B cell (primary cell): ENCODE results near the gene E2F6. TPM values are rescaled to one million over a fixed set of nuclear protein-coding genes. Genes with fewer than 3 reads are reported as not detected.

Experiments
- ATAC-seq: fragments of 200-7000 bp; cut with Tn5 transposase; one replicate; pipeline ENCODE4 v1.10.0; 2021; ENCODE audit warnings: low read depth, mild to moderate bottlenecking, moderate number of reproducible peaks, moderate library complexity
- CTCF ChIA-PET: fragments of 350-600 bp; sonication (Branson Sonifier 250); formaldehyde crosslinking; loops from one replicate; lab custom pipeline; 2021; ENCODE audit warnings: antibody characterized with exemption, inconsistent platforms; lab: Charles Lee
- POLR2A ChIA-PET: fragments of 350-600 bp; sonication (Branson Sonifier 250); formaldehyde crosslinking; loops from one replicate; lab custom pipeline; 2021; ENCODE audit warnings: antibody characterized with exemption; lab: Charles Lee
- DNase-seq: peaks from one replicate; pipeline ENCODE4 v3.0.0; 2013
- H2AFZ ChIP-seq: 2 replicates; pipeline ENCODE4 v1.6.1; 2012; ENCODE audit warnings: mild to moderate bottlenecking, low read depth, low read length; ENCODE audit not compliant: insufficient read depth, poor library complexity, severe bottlenecking
- H3K27ac ChIP-seq, 2 donors: 1 replicate in 1 of 2; 2 replicates in 1 of 2; pipeline ENCODE4 v1.5.1; 2012 to 2013; ENCODE audit warnings: low read length in 2 of 2, mild to moderate bottlenecking in 2 of 2, moderate library complexity in 1 of 2
- H3K27me3 ChIP-seq, 4 experiments: fragments of 200-600 bp in 1 of 4; sonication (generic) in 1 of 4; replicated peaks in 1 of 4; 1 replicate in 2 of 4; 2 replicates in 2 of 4; pipeline versions ENCODE4 v1.6.1 to v1.7.0; 2013 to 2016; ENCODE audit warnings: low read length in 3 of 4, mild to moderate bottlenecking in 2 of 4, mixed read lengths in 1 of 4, moderate library complexity in 1 of 4; ENCODE audit not compliant: insufficient read depth in 4 of 4, control insufficient read depth in 3 of 4; ENCODE audit errors: control extremely low read depth in 1 of 4
- H3K36me3 ChIP-seq, 2 experiments: replicated peaks in 1 of 2; 1 replicate in 1 of 2; 2 replicates in 1 of 2; pipeline versions ENCODE4 v1.6.1 to v1.7.1; 2013; ENCODE audit warnings: low read length in 1 of 2; ENCODE audit not compliant: insufficient read depth in 2 of 2, control insufficient read depth in 1 of 2; ENCODE audit errors: control extremely low read depth in 1 of 2, extremely low read depth in 1 of 2
- H3K4me1 ChIP-seq, 2 donors: fragments of 200-600 bp in 1 of 2; sonication (generic) in 1 of 2; 1 replicate in 1 of 2; 2 replicates in 1 of 2; pipeline versions ENCODE4 v1.5.1 to v1.6.1; 2013 to 2017; ENCODE audit warnings: low read length in 2 of 2; ENCODE audit not compliant: control insufficient read depth in 2 of 2, insufficient read depth in 2 of 2
- H3K4me2 ChIP-seq: replicated peaks from 2 replicates; pipeline ENCODE3; 2012; ENCODE audit warnings: mild to moderate bottlenecking, low read depth, low read length; ENCODE audit not compliant: poor library complexity, severe bottlenecking
- H3K4me3 ChIP-seq, 5 experiments: fragments of 200-600 bp in 1 of 5; sonication (generic) in 1 of 5; 1 replicate in 3 of 5; 2 replicates in 2 of 5; pipeline versions ENCODE4 v1.5.1 to v1.7.0; 2011 to 2016; ENCODE audit warnings: low read length in 4 of 5, mild to moderate bottlenecking in 4 of 5, low read depth in 2 of 5, control low read depth in 1 of 5, moderate library complexity in 1 of 5; ENCODE audit not compliant: insufficient read depth in 1 of 5; ENCODE audit errors: control extremely low read depth in 1 of 5, extremely low read depth in 1 of 5
- H3K79me2 ChIP-seq: fragments of 200-600 bp; sonication (generic); one replicate; pipeline ENCODE4 v1.6.0; 2016; ENCODE audit warnings: low read length; ENCODE audit not compliant: control insufficient read depth, insufficient read depth
- H3K9ac ChIP-seq: fragments of 200-600 bp; sonication (generic); 2 replicates; pipeline ENCODE4 v1.6.1; 2017; ENCODE audit warnings: mild to moderate bottlenecking, low read length, moderate library complexity
- H3K9me3 ChIP-seq, 3 donors: one replicate each; pipeline versions ENCODE4 v1.6.1 to v1.7.1; 2013; ENCODE audit warnings: low read length in 2 of 3; ENCODE audit not compliant: control insufficient read depth in 2 of 3, insufficient read depth in 1 of 3; ENCODE audit errors: control extremely low read depth in 1 of 3
- H4K20me1 ChIP-seq: 2 replicates; pipeline ENCODE4 v1.6.0; 2012; ENCODE audit warnings: mild to moderate bottlenecking, low read length; ENCODE audit not compliant: insufficient read depth, control insufficient read depth, poor library complexity, severe bottlenecking
- H3K27ac Mint-ChIP-seq: one replicate; pipeline ENCODE4 v1.8.0; 2021; ENCODE audit warnings: mixed read lengths
- H3K27me3 Mint-ChIP-seq: one replicate; pipeline ENCODE4 v1.8.0; 2021; ENCODE audit warnings: mixed read lengths
- H3K4me1 Mint-ChIP-seq: one replicate; pipeline ENCODE4 v1.8.0; 2021; ENCODE audit warnings: mixed read lengths
- H3K4me3 Mint-ChIP-seq: one replicate; pipeline ENCODE4 v1.8.0; 2021; ENCODE audit warnings: mixed read lengths
- H3K9me3 Mint-ChIP-seq: one replicate; pipeline ENCODE4 v1.8.0; 2022; ENCODE audit warnings: mixed read lengths; ENCODE audit not compliant: insufficient read depth
- EZH2 ChIP-seq: IDR thresholded peaks from 2 replicates; pipeline ENCODE4 v1.6.1; 2012; ENCODE audit warnings: borderline replicate concordance, low read depth, mild to moderate bottlenecking, moderate library complexity, low read length; ENCODE audit not compliant: insufficient read depth, poor library complexity, severe bottlenecking
- WGBS: methylation state at CpG from one replicate; pipeline ENCODE4 v1.1.5; 2013; ENCODE audit warnings: missing lambda C conversion rate; ENCODE audit not compliant: insufficient coverage; 5-methylcytosine and 5-hydroxymethylcytosine counted together
- intact Hi-C: fragments of 100-400 bp; cut with micrococcal nuclease; formaldehyde crosslinking; loops from one replicate; pipeline ENCODE4 v1.10.0; 2022
- polyA plus RNA-seq: library from polyadenylated mRNA; depleted of rRNA; stranded (reverse); fragments of >200 nt; gene quantifications from 2 replicates; pipeline ENCODE4 v1.2.3, GENCODE V29; 2012
- total RNA-seq, 2 donors: library from RNA; stranded (reverse); fragments of 120-200 nt in 1 of 2; gene quantifications; 1 replicate in 1 of 2; 2 replicates in 1 of 2; pipeline versions ENCODE4 v1.2.3 to v1.2.4, GENCODE V29; 2013 to 2022
- TF ChIP-seq, protein P1 (sequence below): fragments of 200-600 bp; IDR thresholded peaks from one replicate; pipeline ENCODE4 v1.8.0; 2022; ENCODE audit warnings: antibody characterized with exemption, mild to moderate bottlenecking

Gene E2F6
- total and polyA plus RNA-seq, 2 donors (not counting 1 experiment from before 2014, with no cell fraction given): 2.0 to 10.0 TPM

DNA sequence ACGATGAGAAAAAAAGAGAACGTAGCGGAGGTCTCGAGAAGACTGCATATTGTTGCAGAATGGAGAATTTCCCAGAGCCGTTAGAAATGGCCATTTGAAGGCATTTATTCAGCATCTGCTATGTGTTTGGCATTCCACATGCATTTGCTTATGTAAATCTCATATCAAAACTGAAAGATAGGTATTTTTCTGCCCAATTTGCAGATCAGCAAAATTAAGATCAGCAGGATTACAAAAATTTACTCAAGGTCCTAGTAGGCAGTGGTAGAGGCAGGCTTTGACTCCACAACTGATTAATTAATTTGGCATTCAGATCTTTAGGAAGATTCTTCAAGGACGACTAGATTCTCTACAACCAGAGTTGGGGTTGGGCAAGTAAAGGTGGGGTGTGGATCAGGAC lies 1.8 kb upstream of the E2F6 start:
- no peaks in the 10 kb centered on the region for H3K27me3 Mint-ChIP-seq
- POLR2A ChIA-PET: no interaction called here

GRCh38 chr2:11467129-11467649 lies 1.2 kb upstream of the E2F6 start:
- DNase-seq (no peak), ATAC-seq (no peak)
- H3K4me3 ChIP-seq: no peak overlapping the region
- Mint-ChIP-seq H3K27me3 (no peaks in the 10 kb centered on the region), H3K9me3 (no peaks in the 10 kb centered on the region), H3K27ac (peak overlapping the region; percentile 42), H3K4me1 (peaks cover 23% of the 10 kb centered on the region), H3K4me3 (peak overlapping the region; percentile 97)
- CTCF ChIA-PET: interaction anchor here (2.3 to 6.5 kb wide), 2 partner anchors 11 to 20 kb away, joined by 6 to 37 read pairs; no protein-coding TSS in a partner anchor
- intact Hi-C loops: loop anchor here (2.0 to 10.0 kb wide), 3 partner anchors 122 to 1248 kb away; partner anchors contain the start of genes PDIA6, ROCK2 and TRIB2
- no peak overlapping the region for H2AFZ ChIP-seq
- H3K27ac ChIP-seq: no peak overlapping the region
- no peaks in the 10 kb centered on the region for H3K9me3 ChIP-seq
- H3K9ac ChIP-seq: peak overlapping the region; percentile 86
- 61% methylated on average over 3 of the region's 5 CpGs for WGBS
- no peaks in the 10 kb centered on the region for H3K36me3 ChIP-seq
- no peaks in the 10 kb centered on the region for H4K20me1 ChIP-seq
- POLR2A ChIA-PET: no interaction called here
- H3K4me2 ChIP-seq: peak overlapping the region; percentile 84
- no peaks in the 10 kb centered on the region for H3K27me3 ChIP-seq
- TF ChIP-seq, protein P1, sequence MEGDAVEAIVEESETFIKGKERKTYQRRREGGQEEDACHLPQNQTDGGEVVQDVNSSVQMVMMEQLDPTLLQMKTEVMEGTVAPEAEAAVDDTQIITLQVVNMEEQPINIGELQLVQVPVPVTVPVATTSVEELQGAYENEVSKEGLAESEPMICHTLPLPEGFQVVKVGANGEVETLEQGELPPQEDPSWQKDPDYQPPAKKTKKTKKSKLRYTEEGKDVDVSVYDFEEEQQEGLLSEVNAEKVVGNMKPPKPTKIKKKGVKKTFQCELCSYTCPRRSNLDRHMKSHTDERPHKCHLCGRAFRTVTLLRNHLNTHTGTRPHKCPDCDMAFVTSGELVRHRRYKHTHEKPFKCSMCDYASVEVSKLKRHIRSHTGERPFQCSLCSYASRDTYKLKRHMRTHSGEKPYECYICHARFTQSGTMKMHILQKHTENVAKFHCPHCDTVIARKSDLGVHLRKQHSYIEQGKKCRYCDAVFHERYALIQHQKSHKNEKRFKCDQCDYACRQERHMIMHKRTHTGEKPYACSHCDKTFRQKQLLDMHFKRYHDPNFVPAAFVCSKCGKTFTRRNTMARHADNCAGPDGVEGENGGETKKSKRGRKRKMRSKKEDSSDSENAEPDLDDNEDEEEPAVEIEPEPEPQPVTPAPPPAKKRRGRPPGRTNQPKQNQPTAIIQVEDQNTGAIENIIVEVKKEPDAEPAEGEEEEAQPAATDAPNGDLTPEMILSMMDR: no peak
- no peak for TF ChIP-seq EZH2
- peaks cover 34% of the 10 kb centered on the region for H3K79me2 ChIP-seq
- peaks cover 7 to 13% of the 10 kb centered on the region in 2 donors for H3K4me1 ChIP-seq

More for the DNA sequence above, 1.8 kb upstream of the E2F6 start:
- Histone ChIP-seq H3K9ac (no peak overlapping the region), H3K79me2 (peaks cover 30% of the 10 kb centered on the region), H3K4me2 (no peak overlapping the region), H3K4me3 (no peak overlapping the region), H3K27me3 (no peaks in the 10 kb centered on the region), H3K9me3 (no peaks in the 10 kb centered on the region), H3K4me1 (peaks cover 7 to 13% of the 10 kb centered on the region in 2 donors), H4K20me1 (no peaks in the 10 kb centered on the region), H2AFZ (no peak overlapping the region), H3K36me3 (no peaks in the 10 kb centered on the region), H3K27ac (no peak overlapping the region)
- Mint-ChIP-seq H3K27ac (no peak overlapping the region), H3K4me1 (peaks cover 21% of the 10 kb centered on the region), H3K9me3 (no peaks in the 10 kb centered on the region), H3K4me3 (peak overlapping the region; percentile 46)
- ATAC-seq (no peak), DNase-seq (no peak)
- CTCF ChIA-PET: interaction anchor here (6.5 kb wide), 1 partner anchor 10 kb away, joined by 37 read pairs; no protein-coding TSS in a partner anchor
- intact Hi-C loops: loop anchor here (2.0 to 10.0 kb wide), 3 partner anchors 123 to 1247 kb away; partner anchors contain the start of genes PDIA6, ROCK2 and TRIB2
- WGBS: 100% methylated on average over 4 of the region's 6 CpGs
- no peak for TF ChIP-seq EZH2
- TF ChIP-seq, protein P1: no peak
